Measurements from ENCODE around the gene CELF2. TPM values are rescaled to one million over a fixed set of nuclear protein-coding genes. Genes with fewer than 3 reads are reported as not detected.

The CELF2 gene
- polyA plus RNA-seq, 1 experiment, result 24.7 TPM

GRCh38 chr10:11161096-11161495, 143.4 kb downstream of the CELF2 start:
- Histone ChIP-seq H3K27ac (ENCODE audit: low read depth, low read length) (no peak overlapping the region), H3K9me3 (ENCODE audit: control insufficient read depth, insufficient read depth, low read length) (peaks cover 4% of the 10 kb centered on the region), H3K27me3 (ENCODE audit: control insufficient read depth, insufficient read depth, low read length) (peaks cover 3% of the 10 kb centered on the region), H3K4me3 (ENCODE audit: low read depth, low read length) (no peak overlapping the region)
- CTCF ChIA-PET, result no interaction called here
- TF ChIP-seq, protein P1, sequence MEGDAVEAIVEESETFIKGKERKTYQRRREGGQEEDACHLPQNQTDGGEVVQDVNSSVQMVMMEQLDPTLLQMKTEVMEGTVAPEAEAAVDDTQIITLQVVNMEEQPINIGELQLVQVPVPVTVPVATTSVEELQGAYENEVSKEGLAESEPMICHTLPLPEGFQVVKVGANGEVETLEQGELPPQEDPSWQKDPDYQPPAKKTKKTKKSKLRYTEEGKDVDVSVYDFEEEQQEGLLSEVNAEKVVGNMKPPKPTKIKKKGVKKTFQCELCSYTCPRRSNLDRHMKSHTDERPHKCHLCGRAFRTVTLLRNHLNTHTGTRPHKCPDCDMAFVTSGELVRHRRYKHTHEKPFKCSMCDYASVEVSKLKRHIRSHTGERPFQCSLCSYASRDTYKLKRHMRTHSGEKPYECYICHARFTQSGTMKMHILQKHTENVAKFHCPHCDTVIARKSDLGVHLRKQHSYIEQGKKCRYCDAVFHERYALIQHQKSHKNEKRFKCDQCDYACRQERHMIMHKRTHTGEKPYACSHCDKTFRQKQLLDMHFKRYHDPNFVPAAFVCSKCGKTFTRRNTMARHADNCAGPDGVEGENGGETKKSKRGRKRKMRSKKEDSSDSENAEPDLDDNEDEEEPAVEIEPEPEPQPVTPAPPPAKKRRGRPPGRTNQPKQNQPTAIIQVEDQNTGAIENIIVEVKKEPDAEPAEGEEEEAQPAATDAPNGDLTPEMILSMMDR (IDR thresholded peaks at IDR 0.05; ENCODE audit: low read depth, low read length), result no peak
- no peak for DNase-seq (ENCODE audit: low read depth, low spot score)
- POLR2A ChIA-PET, result no interaction called here

- no peak for DNase-seq (ENCODE audit: low read depth, low spot score)
- ChIA-PET POLR2A (no interaction called here), CTCF (no interaction called here)
- Histone ChIP-seq H3K4me3 (ENCODE audit: low read depth, low read length) (no peak overlapping the region), H3K27me3 (ENCODE audit: control insufficient read depth, insufficient read depth, low read length) (peaks cover 5% of the 10 kb centered on the region), H3K9me3 (ENCODE audit: control insufficient read depth, insufficient read depth, low read length) (peaks cover 4% of the 10 kb centered on the region), H3K27ac (ENCODE audit: low read depth, low read length) (no peak overlapping the region)
- TF ChIP-seq, protein P1 (IDR thresholded peaks at IDR 0.05; ENCODE audit: low read depth, low read length), result no peak
These were observed 144.2 kb downstream of the CELF2 start for GRCh38 chr10:11161910-11162309.

DNA sequence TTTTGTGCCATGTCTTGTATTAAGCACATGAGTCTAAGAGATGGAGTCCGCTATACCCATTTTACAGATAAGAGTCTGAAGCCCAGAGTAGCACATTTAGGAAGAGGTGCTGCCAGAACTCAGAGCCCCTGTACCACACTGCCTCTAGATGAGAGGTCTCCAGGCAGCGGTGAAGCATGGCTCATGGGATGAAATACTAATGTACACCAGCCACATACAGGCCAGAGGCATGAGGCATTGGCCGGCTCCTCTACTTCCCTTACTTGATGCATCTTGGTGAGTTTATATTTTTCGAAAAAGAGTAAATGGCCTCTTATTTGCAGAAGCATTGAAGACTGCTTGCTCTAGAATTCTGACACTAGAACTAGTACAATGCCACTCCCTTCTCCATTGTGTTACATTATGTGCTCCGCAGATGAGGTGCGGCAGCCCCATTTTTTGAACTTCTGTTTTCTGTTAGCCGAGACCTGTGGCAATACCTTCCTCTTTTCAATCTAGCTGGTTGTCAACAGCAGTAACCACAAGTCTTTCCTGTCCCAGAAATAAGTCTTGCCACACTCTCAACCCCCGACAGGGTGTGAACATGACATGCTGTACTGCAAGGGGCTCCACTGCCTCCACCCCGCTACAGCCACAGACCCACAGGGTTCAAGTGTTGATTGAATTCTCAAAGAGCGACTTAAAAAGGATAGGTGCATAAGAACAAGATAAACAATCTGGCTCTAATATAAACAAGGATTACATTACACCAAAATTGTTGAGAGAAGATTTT, 145.3 kb downstream of the CELF2 start:
- DNase-seq (ENCODE audit: low read depth, low spot score), result no peak
- peaks cover 5% of the 10 kb centered on the region for H3K27me3 ChIP-seq (ENCODE audit: control insufficient read depth, insufficient read depth, low read length)
- POLR2A ChIA-PET, result interaction anchor here (1.6 kb wide), 1 partner anchor 8 kb away, joined by 6 read pairs; no protein-coding TSS in a partner anchor
- no peak overlapping the region for H3K27ac ChIP-seq (ENCODE audit: low read depth, low read length)
- TF ChIP-seq, protein P1 (IDR thresholded peaks at IDR 0.05; ENCODE audit: low read depth, low read length), result no peak
- H3K9me3 ChIP-seq (ENCODE audit: control insufficient read depth, insufficient read depth, low read length), result peaks cover 4% of the 10 kb centered on the region
- CTCF ChIA-PET, result no interaction called here
- H3K4me3 ChIP-seq (ENCODE audit: low read depth, low read length), result no peak overlapping the region

DNA sequence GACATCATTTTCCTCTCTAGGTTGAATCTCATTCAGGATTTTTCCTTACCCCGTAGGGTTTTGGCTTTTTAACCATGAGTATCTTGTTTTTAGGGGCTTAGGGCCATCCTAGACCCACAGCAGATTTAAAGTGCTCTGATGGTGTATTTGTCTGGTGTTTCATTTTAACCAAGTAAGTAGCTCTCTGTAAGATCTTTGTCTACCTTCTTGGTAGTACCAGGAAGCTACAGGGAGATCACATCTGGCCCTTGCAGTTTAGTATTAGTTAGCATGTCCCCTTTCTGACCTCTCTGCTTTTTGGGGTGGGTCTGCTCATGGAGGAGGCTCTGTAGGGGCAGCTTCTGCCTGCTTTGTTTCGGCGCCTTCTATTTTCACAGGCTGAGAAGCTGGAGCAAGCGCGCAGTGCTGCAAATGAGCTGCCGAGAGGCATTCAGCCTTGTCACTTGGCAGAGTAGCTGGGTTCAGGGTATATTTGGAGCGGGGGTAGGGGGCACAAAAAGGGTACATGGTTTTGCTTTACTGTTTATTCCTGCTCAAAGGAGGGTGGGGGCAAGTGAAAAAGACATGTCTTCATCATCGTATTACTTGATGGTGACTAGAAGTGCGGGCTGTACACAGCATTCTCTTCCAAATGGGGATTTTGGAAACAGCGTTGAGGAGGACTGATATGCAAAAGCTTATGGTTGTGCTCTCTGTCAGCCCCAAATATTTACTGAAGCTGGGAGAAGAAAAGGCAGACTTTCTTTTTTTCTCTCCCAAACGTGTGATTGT, 146.3 kb downstream of the CELF2 start:
- POLR2A ChIA-PET, result interaction anchor here (0.7 to 1.6 kb wide), 2 partner anchors 9 to 562 kb away, joined by 4 to 6 read pairs; no protein-coding TSS in a partner anchor
- peaks cover 5% of the 10 kb centered on the region for H3K27me3 ChIP-seq (ENCODE audit: control insufficient read depth, insufficient read depth, low read length)
- CTCF ChIA-PET, result interaction anchor here (0.8 kb wide), 1 partner anchor 106 kb away, joined by 3 read pairs; no protein-coding TSS in a partner anchor

More for the DNA sequence above, 146.3 kb downstream of the CELF2 start:
- Histone ChIP-seq H3K27ac (ENCODE audit: low read depth, low read length) (no peak overlapping the region), H3K4me3 (ENCODE audit: low read depth, low read length) (peak overlapping the region; percentile 71), H3K9me3 (ENCODE audit: control insufficient read depth, insufficient read depth, low read length) (peaks cover 4% of the 10 kb centered on the region)
- TF ChIP-seq, protein P1 (IDR thresholded peaks at IDR 0.05; ENCODE audit: low read depth, low read length), result no peak
- no peak for DNase-seq (ENCODE audit: low read depth, low spot score)

Measured in AG04450 (cell line).